HG02588 (cell line): ENCODE data around the gene COPS3.

ENCODE experiments used
- ATAC-seq: cut with Tn5 transposase; IDR thresholded peaks from one replicate; pipeline ENCODE4 v1.9.1; 2021; ENCODE audit warnings: mild to moderate bottlenecking, moderate library complexity; ENCODE audit not compliant: unreplicated experiment

Gene COPS3

GRCh38 chr17:17280613-17281549, at the start of gene COPS3:
TSS of gene COPS3 (minus strand) at chr17:17281246. CDS start at chr17:17281186, 60 bp downstream.
- ATAC-seq: peak; percentile 87

GRCh38 chr17:17328251-17328650, 47.2 kb upstream of the COPS3 start:
- no peak for ATAC-seq

GRCh38 chr17:17326275-17326875, 45.3 kb upstream of the COPS3 start:
- ATAC-seq: no peak

GRCh38 chr17:17325816-17326215, 44.8 kb upstream of the COPS3 start:
- no peak for ATAC-seq

- ATAC-seq: no peak
Measured at GRCh38 chr17:17325228-17325627, 44.2 kb upstream of the COPS3 start.

GRCh38 chr17:17324616-17325015, 43.6 kb upstream of the COPS3 start:
- no peak for ATAC-seq

GRCh38 chr17:17322516-17323510, 41.8 kb upstream of the COPS3 start:
- ATAC-seq: no peak

GRCh38 chr17:17321356-17322025, 40.4 kb upstream of the COPS3 start:
- no peak for ATAC-seq

GRCh38 chr17:17320911-17321220, 39.8 kb upstream of the COPS3 start:
- no peak for ATAC-seq

GRCh38 chr17:17320188-17320910, 39.3 kb upstream of the COPS3 start:
- ATAC-seq: no peak

GRCh38 chr17:17315142-17315821, 34.2 kb upstream of the COPS3 start:
- ATAC-seq: no peak

- no peak for ATAC-seq
Measured at GRCh38 chr17:17314501-17315071, 33.5 kb upstream of the COPS3 start.

GRCh38 chr17:17313350-17313991, 32.4 kb upstream of the COPS3 start:
- ATAC-seq: no peak

GRCh38 chr17:17309356-17309755, 28.3 kb upstream of the COPS3 start:
- no peak for ATAC-seq

- ATAC-seq: peak; percentile 58
Measured at GRCh38 chr17:17305281-17305801, 24.3 kb upstream of the COPS3 start.

GRCh38 chr17:17304521-17304985, 23.5 kb upstream of the COPS3 start:
- ATAC-seq: no peak

- no peak for ATAC-seq
Measured at GRCh38 chr17:17303847-17304490, 22.9 kb upstream of the COPS3 start.
